Right forelimb (tissue), 1 donor: ENCODE results near the gene CXCL17.
"Not testable (repeated sequence)": the region's sequence is repeated elsewhere in the genome, so short reads cannot be mapped to it uniquely, and the experiment has no call there.

ENCODE experiments used
- DNase-seq: peaks from one replicate; pipeline ENCODE4 v3.0.0-alpha.2; 2018

The CXCL17 gene

GRCh38 chr19:42465827-42466280 is 23.1 kb upstream of the CXCL17 start:
- DNase-seq, result no peak

GRCh38 chr19:42461700-42462324 is 19.1 kb upstream of the CXCL17 start:
- no peak for DNase-seq

- DNase-seq, result not testable (repeated sequence)
Measured at GRCh38 chr19:42461231-42461630, 18.5 kb upstream of the CXCL17 start.

GRCh38 chr19:42459926-42460325 is 17.2 kb upstream of the CXCL17 start:
- DNase-seq, result no peak

GRCh38 chr19:42455621-42456081 is 12.9 kb upstream of the CXCL17 start:
- no peak for DNase-seq

GRCh38 chr19:42455086-42455485 is 12.3 kb upstream of the CXCL17 start:
- DNase-seq, result no peak

- DNase-seq, result no peak
Measured at GRCh38 chr19:42452590-42452989, 9.8 kb upstream of the CXCL17 start.

- peak; percentile 73 for DNase-seq
Measured at GRCh38 chr19:42450314-42450934, 7.7 kb upstream of the CXCL17 start.

GRCh38 chr19:42448306-42448705 is 5.6 kb upstream of the CXCL17 start:
- DNase-seq, result not testable (repeated sequence)

GRCh38 chr19:42445948-42446347 is 3.2 kb upstream of the CXCL17 start:
- DNase-seq, result no peak

GRCh38 chr19:42443944-42444398 is 1.2 kb upstream of the CXCL17 start:
- no peak for DNase-seq

- DNase-seq, result no peak
Measured at GRCh38 chr19:42441049-42441445, 1.7 kb downstream of the CXCL17 start.

- peak; percentile 69 for DNase-seq
Measured at GRCh38 chr19:42440357-42441048, 2.2 kb downstream of the CXCL17 start.

GRCh38 chr19:42436006-42436405 is 6.7 kb downstream of the CXCL17 start:
- DNase-seq, result no peak

GRCh38 chr19:42435316-42435715 is 7.4 kb downstream of the CXCL17 start:
- no peak for DNase-seq

GRCh38 chr19:42433503-42434260 is 9.1 kb downstream of the CXCL17 start:
- DNase-seq, result peak; percentile 58

GRCh38 chr19:42431486-42431885 is 11.3 kb downstream of the CXCL17 start:
- DNase-seq, result no peak

- no peak for DNase-seq
Measured at GRCh38 chr19:42428676-42429075, 14.1 kb downstream of the CXCL17 start.

GRCh38 chr19:42427313-42427712 is 15.4 kb downstream of the CXCL17 start, which contains the start of gene LIPE:
TSS of gene LIPE (minus strand) at chr19:42427388. CDS start at chr19:42427149, 239 bp downstream.
- no peak for DNase-seq

- no peak for DNase-seq
Measured at GRCh38 chr19:42426643-42427042, 16.1 kb downstream of the CXCL17 start.

- no peak for DNase-seq
Measured at GRCh38 chr19:42424712-42425131, 18.0 kb downstream of the CXCL17 start.

GRCh38 chr19:42424345-42424707 is 18.4 kb downstream of the CXCL17 start:
- no peak for DNase-seq
